Gastroesophageal sphincter (tissue), 4 donors: ENCODE measurements around the gene CFAP210. TPM values are rescaled to one million over a fixed set of nuclear protein-coding genes. Genes with fewer than 3 reads are reported as not detected.

Source experiments
- small RNA-seq, 4 donors: library from RNA; depleted of rRNA; stranded (forward); fragments of <200 nt; gene quantifications; one replicate each; pipeline ENCODE3, GENCODE V24; 2016
- total RNA-seq, 4 donors: library from RNA; depleted of rRNA; stranded (reverse); fragments of >200 nt; gene quantifications; one replicate each; pipeline ENCODE4 v1.1.0, GENCODE V29; 2016

CFAP210 gene
- total RNA-seq, 4 donors from 2014 or later = not detected

Small RNA genes lying within 50 kb of the gene (small RNA-seq; reads per million reads assigned to genes)
- 0 reads per million in 4 donors for gene RF00432

Other genes with a start within 250 kb of the CFAP210 start
- gene BBS5, start 214.9 kb downstream of the CFAP210 start, total RNA-seq = 10 to 100 TPM in 1 of 4 donors, 1 to 10 TPM in 3; 6.9 to 16.2 (median 8.6) TPM
- gene KLHL41, start 184.7 kb downstream of the CFAP210 start, total RNA-seq = 10 to 100 TPM in 2 of 4 donors, 1 to 10 TPM in 1, under 1 TPM in 1; 0.69 to 16.2 (median 7.8) TPM
- gene FASTKD1, start 120.5 kb downstream of the CFAP210 start, total RNA-seq = 10 to 100 TPM in 2 of 4 donors, 1 to 10 TPM in 2; 8.6 to 12.2 (median 10.6) TPM
- gene PPIG, start 110.1 kb downstream of the CFAP210 start, total RNA-seq = 10 to 100 TPM; 33.3 to 58.8 (median 37.6) TPM
- gene PHOSPHO2, start 64 bp upstream of the CFAP210 start, total RNA-seq = 10 to 100 TPM in 1 of 4 donors, 1 to 10 TPM in 3; 4.4 to 10.7 (median 6.7) TPM
- gene KLHL23, start 39.4 kb upstream of the CFAP210 start, total RNA-seq = 10 to 100 TPM; 24.1 to 67.2 (median 55.4) TPM
- 100 to 1,000 TPM in 1 of 4 donors, 10 to 100 TPM in 3; 60.6 to 102 (median 78.3) TPM for gene SSB, start 104.5 kb upstream of the CFAP210 start, total RNA-seq
- gene METTL5, start 130.5 kb upstream of the CFAP210 start, total RNA-seq = 10 to 100 TPM; 46.3 to 91.2 (median 71.1) TPM
- gene UBR3, start 133.0 kb upstream of the CFAP210 start, total RNA-seq = 100 to 1,000 TPM in 1 of 4 donors, 10 to 100 TPM in 3; 52.9 to 122 (median 66.9) TPM